ENCODE data around the gene KCNJ4.
"Not testable (repeated sequence)": the region's sequence is repeated elsewhere in the genome, so short reads cannot be mapped to it uniquely, and the experiment has no call there.

Gene KCNJ4

GRCh38 chr22:38398609-38399461, 56.2 kb downstream of the KCNJ4 start:
- H2AFZ ChIP-seq (ENCODE audit: low read depth, low read length) = peak overlapping the region; percentile 67
- H3K9me3 ChIP-seq (ENCODE audit: low read length) = no peaks in the 10 kb centered on the region
- H3K4me1 ChIP-seq (ENCODE audit: insufficient read depth, low read length) = peaks cover 55% of the 10 kb centered on the region
- H3K4me3 ChIP-seq (ENCODE audit: low read length) = peak overlapping the region; percentile 88
- H3K36me3 ChIP-seq (ENCODE audit: insufficient read depth, low read length) = no peaks in the 10 kb centered on the region
- H3K27me3 ChIP-seq (ENCODE audit: insufficient read depth, low read length) = no peaks in the 10 kb centered on the region

DNA sequence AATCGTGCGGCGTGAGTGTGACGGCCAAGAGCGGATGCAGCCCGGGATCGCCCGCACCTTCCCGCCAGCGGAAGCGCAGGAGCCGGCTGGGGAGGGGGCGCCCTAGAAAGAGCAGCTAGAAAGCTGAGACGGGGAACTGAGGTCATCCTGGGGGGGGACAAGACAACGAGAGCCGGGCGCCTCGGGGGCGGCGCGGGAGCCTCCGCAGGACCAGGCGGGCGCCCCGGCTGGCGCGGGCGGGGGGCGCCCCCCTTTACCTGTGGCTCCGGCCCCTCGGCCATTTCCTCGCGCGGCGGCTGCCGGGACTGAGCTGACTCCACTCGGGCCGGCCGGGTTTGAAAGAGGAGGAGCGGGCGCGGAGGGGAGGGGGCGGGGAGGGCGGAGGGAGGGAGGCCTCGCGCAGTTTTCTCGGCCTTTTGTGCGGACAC, 56.8 kb downstream of the KCNJ4 start:
- not testable (repeated sequence) for H3K36me3 ChIP-seq (ENCODE audit: insufficient read depth, low read length); H2AFZ ChIP-seq (ENCODE audit: low read depth, low read length); H3K27me3 ChIP-seq (ENCODE audit: insufficient read depth, low read length); H3K9me3 ChIP-seq (ENCODE audit: low read length)
- Histone ChIP-seq H3K4me3 (ENCODE audit: low read length) (peak overlapping the region; percentile 88), H3K4me1 (ENCODE audit: insufficient read depth, low read length) (peaks cover 52% of the 10 kb centered on the region)

- H3K27me3 ChIP-seq (ENCODE audit: insufficient read depth, low read length) = no peaks in the 10 kb centered on the region
- H3K4me3 ChIP-seq (ENCODE audit: low read length) = peak overlapping the region; percentile 88
- no peak overlapping the region for H2AFZ ChIP-seq (ENCODE audit: low read depth, low read length)
- no peaks in the 10 kb centered on the region for H3K9me3 ChIP-seq (ENCODE audit: low read length)
- H3K4me1 ChIP-seq (ENCODE audit: insufficient read depth, low read length) = peaks cover 46% of the 10 kb centered on the region
- no peaks in the 10 kb centered on the region for H3K36me3 ChIP-seq (ENCODE audit: insufficient read depth, low read length)
Observed at GRCh38 chr22:38397189-38398085, 57.6 kb downstream of the KCNJ4 start.

- not testable (repeated sequence) for H3K27me3 ChIP-seq (ENCODE audit: insufficient read depth, low read length); H3K9me3 ChIP-seq (ENCODE audit: low read length); H2AFZ ChIP-seq (ENCODE audit: low read depth, low read length); H3K36me3 ChIP-seq (ENCODE audit: insufficient read depth, low read length)
- peak overlapping the region; percentile 88 for H3K4me3 ChIP-seq (ENCODE audit: low read length)
- peaks cover 42% of the 10 kb centered on the region for H3K4me1 ChIP-seq (ENCODE audit: insufficient read depth, low read length)
Observed at GRCh38 chr22:38396440-38397069, 58.4 kb downstream of the KCNJ4 start.

GRCh38 chr22:38395944-38396343, 59.1 kb downstream of the KCNJ4 start:
- peaks cover 36% of the 10 kb centered on the region for H3K4me1 ChIP-seq (ENCODE audit: insufficient read depth, low read length)
- not testable (repeated sequence) for H3K4me3 ChIP-seq (ENCODE audit: low read length); H3K36me3 ChIP-seq (ENCODE audit: insufficient read depth, low read length)

GRCh38 chr22:38394929-38395624, 59.9 kb downstream of the KCNJ4 start:
- H2AFZ ChIP-seq (ENCODE audit: low read depth, low read length); H3K9me3 ChIP-seq (ENCODE audit: low read length); H3K27me3 ChIP-seq (ENCODE audit: insufficient read depth, low read length); H3K4me3 ChIP-seq (ENCODE audit: low read length); H3K36me3 ChIP-seq (ENCODE audit: insufficient read depth, low read length): not testable (repeated sequence)
- H3K4me1 ChIP-seq (ENCODE audit: insufficient read depth, low read length) = peaks cover 29% of the 10 kb centered on the region

More at GRCh38 chr22:38395944-38396343, 59.1 kb downstream of the KCNJ4 start:
- not testable (repeated sequence) for H3K27me3 ChIP-seq (ENCODE audit: insufficient read depth, low read length); H2AFZ ChIP-seq (ENCODE audit: low read depth, low read length); H3K9me3 ChIP-seq (ENCODE audit: low read length)

GRCh38 chr22:38389428-38389818, 65.6 kb downstream of the KCNJ4 start:
- not testable (repeated sequence) for H3K4me1 ChIP-seq (ENCODE audit: insufficient read depth, low read length); H3K4me3 ChIP-seq (ENCODE audit: low read length); H3K36me3 ChIP-seq (ENCODE audit: insufficient read depth, low read length); H3K9me3 ChIP-seq (ENCODE audit: low read length); H3K27me3 ChIP-seq (ENCODE audit: insufficient read depth, low read length); H2AFZ ChIP-seq (ENCODE audit: low read depth, low read length)

- not testable (repeated sequence) for H3K4me1 ChIP-seq (ENCODE audit: insufficient read depth, low read length); H3K27me3 ChIP-seq (ENCODE audit: insufficient read depth, low read length); H2AFZ ChIP-seq (ENCODE audit: low read depth, low read length); H3K9me3 ChIP-seq (ENCODE audit: low read length); H3K36me3 ChIP-seq (ENCODE audit: insufficient read depth, low read length); H3K4me3 ChIP-seq (ENCODE audit: low read length)
Observed at GRCh38 chr22:38388506-38389427, 66.2 kb downstream of the KCNJ4 start.

DNA sequence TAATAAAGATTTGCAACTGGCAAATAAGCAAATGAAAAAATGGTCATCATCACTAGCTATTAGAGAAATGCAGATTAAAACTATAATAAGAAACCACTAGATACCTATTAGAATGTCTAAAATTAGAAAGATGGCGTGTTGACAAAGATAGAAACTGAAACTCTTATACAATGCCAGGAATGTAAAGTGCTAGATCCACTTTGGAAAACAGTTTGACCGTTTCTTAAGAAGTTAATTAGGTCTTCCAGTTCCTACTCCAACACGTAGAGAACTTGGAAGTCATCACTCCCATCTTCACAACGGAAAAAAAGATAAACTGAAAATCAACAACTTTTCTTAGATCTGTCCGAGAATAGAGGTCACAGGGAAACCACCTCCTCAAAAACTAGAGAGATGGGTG, 68.1 kb downstream of the KCNJ4 start:
- not testable (repeated sequence) for H3K36me3 ChIP-seq (ENCODE audit: insufficient read depth, low read length); H2AFZ ChIP-seq (ENCODE audit: low read depth, low read length); H3K4me1 ChIP-seq (ENCODE audit: insufficient read depth, low read length); H3K27me3 ChIP-seq (ENCODE audit: insufficient read depth, low read length); H3K9me3 ChIP-seq (ENCODE audit: low read length); H3K4me3 ChIP-seq (ENCODE audit: low read length)

- Histone ChIP-seq H3K4me3 (ENCODE audit: low read length) (no peak overlapping the region), H3K9me3 (ENCODE audit: low read length) (no peaks in the 10 kb centered on the region), H3K36me3 (ENCODE audit: insufficient read depth, low read length) (peaks cover 8% of the 10 kb centered on the region), H3K4me1 (ENCODE audit: insufficient read depth, low read length) (no peaks in the 10 kb centered on the region), H2AFZ (ENCODE audit: low read depth, low read length) (no peak overlapping the region), H3K27me3 (ENCODE audit: insufficient read depth, low read length) (no peaks in the 10 kb centered on the region)
Observed at GRCh38 chr22:38383417-38383816, 71.6 kb downstream of the KCNJ4 start.

DNA sequence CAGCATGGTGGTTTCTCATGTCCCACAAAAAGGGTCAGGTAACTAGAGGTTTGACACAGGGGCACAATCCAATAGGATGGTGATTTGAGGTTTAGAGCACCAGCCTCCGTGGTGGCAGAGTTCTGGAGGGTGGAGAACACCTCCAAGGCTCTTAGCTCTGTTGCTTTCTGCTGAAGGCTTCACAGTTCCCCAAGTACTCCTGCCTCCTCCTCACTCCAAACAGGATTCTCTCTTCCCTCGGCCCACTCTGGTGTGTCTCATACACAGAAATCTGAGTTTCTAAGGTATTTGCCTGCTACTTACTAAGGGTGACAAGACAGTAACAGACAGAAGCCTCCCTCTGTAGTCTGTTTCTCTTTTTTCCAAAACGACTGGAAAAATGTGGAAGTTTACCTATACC, 73.6 kb downstream of the KCNJ4 start:
- H3K4me3 ChIP-seq (ENCODE audit: low read length); H2AFZ ChIP-seq (ENCODE audit: low read depth, low read length); H3K9me3 ChIP-seq (ENCODE audit: low read length); H3K36me3 ChIP-seq (ENCODE audit: insufficient read depth, low read length); H3K4me1 ChIP-seq (ENCODE audit: insufficient read depth, low read length); H3K27me3 ChIP-seq (ENCODE audit: insufficient read depth, low read length): not testable (repeated sequence)
